HepG2 (cell line): ENCODE measurements around the gene LTBR. TPM values are rescaled to one million over a fixed set of nuclear protein-coding genes. Genes with fewer than 3 reads are reported as not detected.

Experiments
- AHR ChIP-seq: IDR thresholded peaks from 2 replicates; pipeline ENCODE4 v1.6.1; 2018; ENCODE audit warnings: missing genetic modification reagents, missing compliant biosample characterization
- ATM ChIP-seq: fragments of 450-650 bp; IDR thresholded peaks from 2 replicates; pipeline ENCODE4 v1.7.1; 2017; ENCODE audit warnings: mild to moderate bottlenecking, borderline replicate concordance
- GTF3A ChIP-seq: sonication (generic); formaldehyde crosslinking; conservative IDR thresholded peaks from 2 replicates; pipeline ENCODE4 v1.4.0; 2020; ENCODE audit warnings: mild to moderate bottlenecking, missing genetic modification reagents
- HMGA1 ChIP-seq: sonication (generic); formaldehyde crosslinking; conservative IDR thresholded peaks from 2 replicates; pipeline ENCODE4 v1.4.0; 2020; ENCODE audit warnings: missing genetic modification reagents
- KDM2A ChIP-seq: sonication (generic); formaldehyde crosslinking; IDR thresholded peaks from 2 replicates; pipeline ENCODE4 v1.4.0; 2020; ENCODE audit warnings: low read depth, missing genetic modification reagents, borderline replicate concordance
- PCBP2 ChIP-seq: fragments of 200-400 bp; formaldehyde crosslinking; optimal IDR thresholded peaks from 2 replicates; pipeline ENCODE3; 2018; ENCODE audit warnings: low read length, low read depth; ENCODE audit not compliant: poor library complexity, severe bottlenecking
- RNF2 ChIP-seq: fragments of 450-650 bp; conservative IDR thresholded peaks from 2 replicates; pipeline ENCODE4 v1.6.1; 2016; ENCODE audit warnings: low read depth
- SATB2 ChIP-seq: sonication (generic); formaldehyde crosslinking; IDR thresholded peaks from 2 replicates; pipeline ENCODE4 v1.5.0; 2020; ENCODE audit warnings: missing genetic modification reagents
- TBX3 ChIP-seq: fragments of 450-650 bp; IDR thresholded peaks from 2 replicates; pipeline ENCODE4 v1.6.1; 2017; ENCODE audit warnings: antibody characterized with exemption, mild to moderate bottlenecking, inconsistent platforms, borderline replicate concordance
- ZBTB8A ChIP-seq: sonication (generic); formaldehyde crosslinking; IDR thresholded peaks from 2 replicates; pipeline ENCODE4 v1.4.0; 2020; ENCODE audit warnings: mild to moderate bottlenecking, low read depth, missing genetic modification reagents, borderline replicate concordance
- ZC3H13 ChIP-seq: sonication (generic); formaldehyde crosslinking; IDR thresholded peaks from 2 replicates; pipeline ENCODE4 v1.8.1; 2023; ENCODE audit warnings: mild to moderate bottlenecking, missing genetic modification reagents, moderate library complexity
- ZMYM4 ChIP-seq: sonication (generic); formaldehyde crosslinking; IDR thresholded peaks from 2 replicates; pipeline ENCODE4 v1.8.1; 2023; ENCODE audit warnings: mild to moderate bottlenecking, missing genetic modification reagents
- ZNF143 ChIP-seq: sonication (generic); formaldehyde crosslinking; IDR thresholded peaks from 2 replicates; pipeline ENCODE4 v1.4.0; 2020; ENCODE audit warnings: missing genetic modification reagents
- ZNF331 ChIP-seq: sonication (generic); formaldehyde crosslinking; IDR thresholded peaks from 2 replicates; pipeline ENCODE4 v1.4.0; 2020; ENCODE audit warnings: missing genetic modification reagents
- ZNF335 ChIP-seq: sonication (generic); formaldehyde crosslinking; IDR thresholded peaks from 2 replicates; pipeline ENCODE4 v1.4.0; 2020; ENCODE audit warnings: missing genetic modification reagents
- ZNF530 ChIP-seq: sonication (generic); formaldehyde crosslinking; IDR thresholded peaks from 2 replicates; pipeline ENCODE4 v1.5.0; 2020; ENCODE audit warnings: low read depth, mild to moderate bottlenecking, missing genetic modification reagents
- ZNF652 ChIP-seq: IDR thresholded peaks from 2 replicates; pipeline ENCODE4 v1.6.1; 2016; ENCODE audit warnings: low read depth, borderline replicate concordance
- ZNF674 ChIP-seq: sonication (generic); formaldehyde crosslinking; IDR thresholded peaks from 2 replicates; pipeline ENCODE4 v1.5.0; 2020; ENCODE audit warnings: low read depth, mild to moderate bottlenecking, missing genetic modification reagents
- ZNF678 ChIP-seq: sonication (generic); formaldehyde crosslinking; IDR thresholded peaks from 2 replicates; pipeline ENCODE4 v1.4.0; 2020; ENCODE audit warnings: mild to moderate bottlenecking, missing genetic modification reagents
- ZNF703 ChIP-seq: sonication (generic); formaldehyde crosslinking; IDR thresholded peaks from 2 replicates; pipeline ENCODE4 v1.5.1; 2020; ENCODE audit warnings: missing genetic modification reagents, mild to moderate bottlenecking, moderate library complexity, borderline replicate concordance
- polyA plus RNA-seq, 8 experiments: library from polyadenylated mRNA; depleted of rRNA in 3 of 8; stranded (reverse) in 7 of 8; unstranded in 1 of 8; fragments of >200 nt; fragmentation: Illumina TruSeq in 4 of 8; extraction: Trizol in 4 of 8; gene quantifications; 2 replicates each; pipeline versions ENCODE4 v1.2.1 to v1.2.3, GENCODE V29; 2011 to 2016; ENCODE audit warnings: low read depth in 4 of 8, missing spikeins in 1 of 8, mixed read lengths in 1 of 8; ENCODE audit not compliant: insufficient read depth in 1 of 8
- total RNA-seq, 5 experiments: library from RNA; depleted of rRNA; stranded (reverse); fragments of >200 nt; fragmentation: Illumina TruSeq; extraction: Trizol; gene quantifications; 2 replicates each; pipeline ENCODE4 v1.2.3, GENCODE V29; 2016; ENCODE audit warnings: low read depth in 1 of 5
- TF ChIP-seq, protein P1 (sequence below): sonication (generic); formaldehyde crosslinking; IDR thresholded peaks from 2 replicates; pipeline ENCODE4 v1.8.0; 2022; ENCODE audit warnings: mild to moderate bottlenecking, missing genetic modification reagents, moderate library complexity
- TF ChIP-seq, protein P2 (sequence below), 2 experiments: sonication (generic) in 1 of 2; formaldehyde crosslinking in 1 of 2; IDR thresholded peaks; 2 replicates each; pipeline versions ENCODE4 v1.4.0 to v1.6.1; 2018 to 2020; ENCODE audit warnings: missing genetic modification reagents in 2 of 2, borderline replicate concordance in 1 of 2, low read depth in 1 of 2, mild to moderate bottlenecking in 1 of 2, missing biosample characterization in 1 of 2
- TF ChIP-seq, protein P3 (sequence below): sonication (generic); formaldehyde crosslinking; IDR thresholded peaks from 2 replicates; pipeline ENCODE4 v1.4.0; 2020; ENCODE audit warnings: missing genetic modification reagents, low read depth, mild to moderate bottlenecking, borderline replicate concordance
- TF ChIP-seq, protein P4 (sequence below): sonication (generic); formaldehyde crosslinking; IDR thresholded peaks from 2 replicates; pipeline ENCODE4 v1.4.0; 2020; ENCODE audit warnings: missing genetic modification reagents

Gene LTBR
- total and polyA plus RNA-seq, 2 of the 13 experiments (the other 11 are each of a cell fraction or from before 2014, with no cell fraction given) = 31.4 to 34.8 TPM

DNA sequence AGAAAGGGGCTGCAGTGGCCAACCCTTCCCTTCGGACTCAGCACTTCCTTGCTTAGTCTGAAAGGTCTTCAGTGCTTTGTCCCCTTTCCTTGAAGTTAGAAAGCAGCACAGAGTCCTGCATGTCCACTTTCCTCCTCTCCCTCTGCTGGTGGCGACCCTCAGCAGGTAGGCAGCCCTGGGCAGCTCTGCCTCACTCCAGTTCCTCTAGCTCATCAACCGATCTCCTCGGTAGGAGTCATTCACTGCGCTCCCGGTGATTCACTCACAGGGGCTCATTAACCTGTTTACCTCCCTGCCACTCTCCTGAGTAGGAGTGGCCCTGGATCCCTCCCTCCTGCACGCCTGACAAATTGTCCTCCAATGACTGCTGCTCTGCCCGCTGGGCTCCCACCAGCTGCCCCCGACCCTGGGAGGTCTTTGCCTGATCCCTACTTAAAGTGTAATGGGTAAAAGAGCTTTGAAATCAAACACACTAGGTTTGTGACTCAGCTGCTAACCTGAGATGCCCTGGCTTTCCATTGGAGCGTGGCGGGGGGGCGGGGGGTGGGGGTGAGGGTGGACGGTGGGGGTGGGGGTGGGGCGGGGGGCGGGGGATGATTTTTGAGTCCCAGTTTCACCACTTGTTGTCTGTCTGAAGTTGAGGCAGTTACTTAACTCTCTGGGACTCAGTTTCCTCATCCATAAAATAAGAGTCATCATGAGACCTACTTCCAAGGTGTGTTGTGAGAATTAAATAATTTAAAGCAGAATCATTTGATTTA, 12.8 kb upstream of the LTBR start (continued):
- TF ChIP-seq RNF2 (no peak), PCBP2 (peak; percentile 19), ZNF530 (CRISPR knock-in tag) (no peak), KDM2A (CRISPR knock-in tag) (no peak; the same call in 1 of the 2 replicates), ATM (no peak), HMGA1 (CRISPR knock-in tag) (no peak), ZNF331 (CRISPR knock-in tag) (peak; percentile 40; the same call in 1 of the 2 replicates), ZNF703 (CRISPR knock-in tag) (no peak), GTF3A (CRISPR knock-in tag) (no peak), ZBTB8A (CRISPR knock-in tag) (no peak), ZNF674 (no peak), ZNF143 (CRISPR knock-in tag) (no peak), SATB2 (CRISPR knock-in tag) (no peak), ZNF335 (CRISPR knock-in tag) (no peak; the same call in 1 of the 2 replicates), TBX3 (peak; percentile 40; the same call in 1 of the 2 replicates), ZNF678 (CRISPR knock-in tag) (no peak), ZMYM4 (CRISPR knock-in tag) (peak; percentile 59), ZNF652 (CRISPR knock-in tag) (no peak), ZC3H13 (CRISPR knock-in tag) (0 out of 2 replicates have a peak, but pooled peaks have one; percentile 6), AHR (CRISPR knock-in tag) (no peak)
- TF ChIP-seq, protein P1, sequence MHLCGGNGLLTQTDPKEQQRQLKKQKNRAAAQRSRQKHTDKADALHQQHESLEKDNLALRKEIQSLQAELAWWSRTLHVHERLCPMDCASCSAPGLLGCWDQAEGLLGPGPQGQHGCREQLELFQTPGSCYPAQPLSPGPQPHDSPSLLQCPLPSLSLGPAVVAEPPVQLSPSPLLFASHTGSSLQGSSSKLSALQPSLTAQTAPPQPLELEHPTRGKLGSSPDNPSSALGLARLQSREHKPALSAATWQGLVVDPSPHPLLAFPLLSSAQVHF (CRISPR knock-in tag) = no peak
- TF ChIP-seq, protein P2, sequence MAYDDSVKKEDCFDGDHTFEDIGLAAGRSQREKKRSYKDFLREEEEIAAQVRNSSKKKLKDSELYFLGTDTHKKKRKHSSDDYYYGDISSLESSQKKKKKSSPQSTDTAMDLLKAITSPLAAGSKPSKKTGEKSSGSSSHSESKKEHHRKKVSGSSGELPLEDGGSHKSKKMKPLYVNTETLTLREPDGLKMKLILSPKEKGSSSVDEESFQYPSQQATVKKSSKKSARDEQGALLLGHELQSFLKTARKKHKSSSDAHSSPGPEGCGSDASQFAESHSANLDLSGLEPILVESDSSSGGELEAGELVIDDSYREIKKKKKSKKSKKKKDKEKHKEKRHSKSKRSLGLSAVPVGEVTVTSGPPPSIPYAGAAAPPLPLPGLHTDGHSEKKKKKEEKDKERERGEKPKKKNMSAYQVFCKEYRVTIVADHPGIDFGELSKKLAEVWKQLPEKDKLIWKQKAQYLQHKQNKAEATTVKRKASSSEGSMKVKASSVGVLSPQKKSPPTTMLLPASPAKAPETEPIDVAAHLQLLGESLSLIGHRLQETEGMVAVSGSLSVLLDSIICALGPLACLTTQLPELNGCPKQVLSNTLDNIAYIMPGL (CRISPR knock-in tag; IDR thresholded peaks at IDR 0.05; ENCODE audit: borderline replicate concordance in 1 of 2, low read depth in 1 of 2) = peak in 1 of 2 experiments; percentile 30; a peak in 1 of 4 replicates
- TF ChIP-seq, protein P3, sequence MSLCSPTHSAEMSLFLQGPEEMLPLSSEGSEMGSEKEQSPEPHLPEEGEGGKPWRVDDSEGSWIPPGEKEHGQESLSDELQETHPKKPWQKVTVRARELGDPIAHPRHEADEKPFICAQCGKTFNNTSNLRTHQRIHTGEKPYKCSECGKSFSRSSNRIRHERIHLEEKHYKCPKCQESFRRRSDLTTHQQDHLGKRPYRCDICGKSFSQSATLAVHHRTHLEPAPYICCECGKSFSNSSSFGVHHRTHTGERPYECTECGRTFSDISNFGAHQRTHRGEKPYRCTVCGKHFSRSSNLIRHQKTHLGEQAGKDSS (CRISPR knock-in tag) = peak; percentile 50; the same call in 1 of the 2 replicates
- TF ChIP-seq, protein P4, sequence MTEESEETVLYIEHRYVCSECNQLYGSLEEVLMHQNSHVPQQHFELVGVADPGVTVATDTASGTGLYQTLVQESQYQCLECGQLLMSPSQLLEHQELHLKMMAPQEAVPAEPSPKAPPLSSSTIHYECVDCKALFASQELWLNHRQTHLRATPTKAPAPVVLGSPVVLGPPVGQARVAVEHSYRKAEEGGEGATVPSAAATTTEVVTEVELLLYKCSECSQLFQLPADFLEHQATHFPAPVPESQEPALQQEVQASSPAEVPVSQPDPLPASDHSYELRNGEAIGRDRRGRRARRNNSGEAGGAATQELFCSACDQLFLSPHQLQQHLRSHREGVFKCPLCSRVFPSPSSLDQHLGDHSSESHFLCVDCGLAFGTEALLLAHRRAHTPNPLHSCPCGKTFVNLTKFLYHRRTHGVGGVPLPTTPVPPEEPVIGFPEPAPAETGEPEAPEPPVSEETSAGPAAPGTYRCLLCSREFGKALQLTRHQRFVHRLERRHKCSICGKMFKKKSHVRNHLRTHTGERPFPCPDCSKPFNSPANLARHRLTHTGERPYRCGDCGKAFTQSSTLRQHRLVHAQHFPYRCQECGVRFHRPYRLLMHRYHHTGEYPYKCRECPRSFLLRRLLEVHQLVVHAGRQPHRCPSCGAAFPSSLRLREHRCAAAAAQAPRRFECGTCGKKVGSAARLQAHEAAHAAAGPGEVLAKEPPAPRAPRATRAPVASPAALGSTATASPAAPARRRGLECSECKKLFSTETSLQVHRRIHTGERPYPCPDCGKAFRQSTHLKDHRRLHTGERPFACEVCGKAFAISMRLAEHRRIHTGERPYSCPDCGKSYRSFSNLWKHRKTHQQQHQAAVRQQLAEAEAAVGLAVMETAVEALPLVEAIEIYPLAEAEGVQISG (CRISPR knock-in tag) = peak; percentile 43
